HTERT RPE-1 (cell line): ENCODE measurements around the gene SYT7.

Experiments used
- in situ Hi-C: fragments of 300-500 bp; cut with MboI; formaldehyde crosslinking; loops from 4 replicates; pipeline ENCODE4 v1.14.3; 2020; ENCODE audit warnings: low sequenced_read_pairs

SYT7 gene

GRCh38 chr11:61522881-61523280, 58.0 kb downstream of the SYT7 start:
- in situ Hi-C loops = no loop called here

GRCh38 chr11:61518032-61518795, 62.7 kb downstream of the SYT7 start:
- in situ Hi-C loops = no loop called here

- in situ Hi-C loops = no loop called here
Measured at GRCh38 chr11:61516675-61517572, 64.0 kb downstream of the SYT7 start.

GRCh38 chr11:61516191-61516590, 64.7 kb downstream of the SYT7 start:
- in situ Hi-C loops = no loop called here

GRCh38 chr11:61515686-61516085, 65.2 kb downstream of the SYT7 start:
- in situ Hi-C loops = no loop called here

GRCh38 chr11:61514050-61514917, 66.6 kb downstream of the SYT7 start:
- in situ Hi-C loops = no loop called here

GRCh38 chr11:61513143-61513765, 67.6 kb downstream of the SYT7 start:
- in situ Hi-C loops = no loop called here

- in situ Hi-C loops = no loop called here
Measured at GRCh38 chr11:61512435-61512834, 68.4 kb downstream of the SYT7 start.

- in situ Hi-C loops = no loop called here
Measured at GRCh38 chr11:61511383-61511782, 69.5 kb downstream of the SYT7 start.

GRCh38 chr11:61510974-61511373, 69.9 kb downstream of the SYT7 start:
- in situ Hi-C loops = no loop called here

- in situ Hi-C loops = no loop called here
Measured at GRCh38 chr11:61510166-61510919, 70.5 kb downstream of the SYT7 start.

GRCh38 chr11:61509043-61510029, 71.5 kb downstream of the SYT7 start:
- in situ Hi-C loops = no loop called here

- in situ Hi-C loops = no loop called here
Measured at GRCh38 chr11:61507962-61508861, 72.7 kb downstream of the SYT7 start, which contains the start of gene LRRC10B. LRRC10B (plus strand) TSS chr11:61508749; CDS start chr11:61508999, 250 bp downstream.

GRCh38 chr11:61507012-61507768, 73.7 kb downstream of the SYT7 start:
- in situ Hi-C loops = no loop called here

- in situ Hi-C loops = no loop called here
Measured at GRCh38 chr11:61505640-61506155, 75.2 kb downstream of the SYT7 start.

- in situ Hi-C loops = no loop called here
Measured at GRCh38 chr11:61505106-61505505, 75.8 kb downstream of the SYT7 start.
